Measurements from ENCODE around the gene QKI.

GRCh38 chr6:163487606-163488005, 73.1 kb downstream of the QKI start:
- no peak for TF ChIP-seq CTCF (IDR thresholded peaks at IDR 0.05 in 4 of 5, conservative IDR thresholded peaks at IDR 0.05 in 1 of 5)
- no peak for TF ChIP-seq POLR2A (IDR thresholded peaks at IDR 0.05)

Data from gastrocnemius medialis (tissue), 4 donors.